OCI-LY3 (cell line): ENCODE measurements around the gene ESRRA.
"Not testable (repeated sequence)": the region's sequence is repeated elsewhere in the genome, so short reads cannot be mapped to it uniquely, and the experiment has no call there.

Experiments
- EZH2phosphoT487 ChIP-seq: fragments of 200-600 bp; shearing (Covaris generic); IDR thresholded peaks from 2 replicates; pipeline ENCODE4 v1.6.1; 2018; ENCODE audit warnings: antibody characterized with exemption, mixed run types, low read depth
- TF ChIP-seq, protein P1 (sequence below): fragments of 200-600, 300-600 bp; sonication (generic); IDR thresholded peaks from 2 replicates; pipeline ENCODE4 v1.5.1; 2014; ENCODE audit warnings: antibody characterized with exemption, low read length, low read depth

DNA sequence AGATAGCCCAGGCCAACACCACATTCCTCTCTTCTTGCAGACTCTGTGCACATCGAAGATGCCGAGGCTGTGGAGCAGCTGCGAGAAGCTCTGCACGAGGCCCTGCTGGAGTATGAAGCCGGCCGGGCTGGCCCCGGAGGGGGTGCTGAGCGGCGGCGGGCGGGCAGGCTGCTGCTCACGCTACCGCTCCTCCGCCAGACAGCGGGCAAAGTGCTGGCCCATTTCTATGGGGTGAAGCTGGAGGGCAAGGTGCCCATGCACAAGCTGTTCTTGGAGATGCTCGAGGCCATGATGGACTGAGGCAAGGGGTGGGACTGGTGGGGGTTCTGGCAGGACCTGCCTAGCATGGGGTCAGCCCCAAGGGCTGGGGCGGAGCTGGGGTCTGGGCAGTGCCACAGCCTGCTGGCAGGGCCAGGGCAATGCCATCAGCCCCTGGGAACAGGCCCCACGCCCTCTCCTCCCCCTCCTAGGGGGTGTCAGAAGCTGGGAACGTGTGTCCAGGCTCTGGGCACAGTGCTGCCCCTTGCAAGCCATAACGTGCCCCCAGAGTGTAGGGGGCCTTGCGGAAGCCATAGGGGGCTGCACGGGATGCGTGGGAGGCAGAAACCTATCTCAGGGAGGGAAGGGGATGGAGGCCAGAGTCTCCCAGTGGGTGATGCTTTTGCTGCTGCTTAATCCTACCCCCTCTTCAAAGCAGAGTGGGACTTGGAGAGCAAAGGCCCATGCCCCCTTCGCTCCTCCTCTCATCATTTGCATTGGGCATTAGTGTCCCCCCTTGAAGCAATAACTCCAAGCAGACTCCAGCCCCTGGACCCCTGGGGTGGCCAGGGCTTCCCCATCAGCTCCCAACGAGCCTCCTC, 10.6 kb downstream of the ESRRA start:
- TF ChIP-seq, protein P1, sequence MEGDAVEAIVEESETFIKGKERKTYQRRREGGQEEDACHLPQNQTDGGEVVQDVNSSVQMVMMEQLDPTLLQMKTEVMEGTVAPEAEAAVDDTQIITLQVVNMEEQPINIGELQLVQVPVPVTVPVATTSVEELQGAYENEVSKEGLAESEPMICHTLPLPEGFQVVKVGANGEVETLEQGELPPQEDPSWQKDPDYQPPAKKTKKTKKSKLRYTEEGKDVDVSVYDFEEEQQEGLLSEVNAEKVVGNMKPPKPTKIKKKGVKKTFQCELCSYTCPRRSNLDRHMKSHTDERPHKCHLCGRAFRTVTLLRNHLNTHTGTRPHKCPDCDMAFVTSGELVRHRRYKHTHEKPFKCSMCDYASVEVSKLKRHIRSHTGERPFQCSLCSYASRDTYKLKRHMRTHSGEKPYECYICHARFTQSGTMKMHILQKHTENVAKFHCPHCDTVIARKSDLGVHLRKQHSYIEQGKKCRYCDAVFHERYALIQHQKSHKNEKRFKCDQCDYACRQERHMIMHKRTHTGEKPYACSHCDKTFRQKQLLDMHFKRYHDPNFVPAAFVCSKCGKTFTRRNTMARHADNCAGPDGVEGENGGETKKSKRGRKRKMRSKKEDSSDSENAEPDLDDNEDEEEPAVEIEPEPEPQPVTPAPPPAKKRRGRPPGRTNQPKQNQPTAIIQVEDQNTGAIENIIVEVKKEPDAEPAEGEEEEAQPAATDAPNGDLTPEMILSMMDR = not testable (repeated sequence)
- not testable (repeated sequence) for TF ChIP-seq EZH2phosphoT487
